Stimulated activated naive CD4-positive, alpha-beta T cell (primary cell): ENCODE results near the gene PRKAG2.
A peak's percentile ranks its signal among the peaks of the same experiment; 100 is the strongest.
"Not testable (repeated sequence)": the region's sequence is repeated elsewhere in the genome, so short reads cannot be mapped to it uniquely, and the experiment has no call there.

Source experiments
- DNase-seq, 6 experiments: peaks; one replicate each; lab custom pipeline; 2025; lab: John Stamatoyannopoulos, UW

The PRKAG2 gene

GRCh38 chr7:151764056-151764920 is 112.6 kb downstream of the PRKAG2 start:
- no peak for DNase-seq

- DNase-seq: no peak
Observed at GRCh38 chr7:151763420-151763984, 113.4 kb downstream of the PRKAG2 start.

- no peak for DNase-seq
Observed at GRCh38 chr7:151762583-151763245, 114.2 kb downstream of the PRKAG2 start.

DNA sequence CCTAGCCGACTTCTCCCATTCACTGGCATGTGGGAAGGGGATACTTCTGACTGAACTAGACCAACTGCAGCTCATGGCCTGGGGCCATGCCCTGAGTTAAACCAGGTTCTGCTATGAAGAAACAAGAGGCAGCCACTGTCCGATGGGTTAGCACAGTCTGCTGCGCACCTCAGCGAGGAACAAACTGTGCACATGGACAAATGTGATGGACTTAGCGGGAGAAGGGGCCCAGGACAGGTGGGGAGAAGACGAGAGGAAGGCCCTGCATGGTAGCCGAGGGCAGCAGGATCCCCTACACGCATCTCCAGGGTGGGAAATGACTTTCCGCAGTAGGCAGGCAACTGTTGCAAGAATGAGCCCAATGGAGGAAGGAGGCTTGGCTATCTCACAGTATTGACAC is 115.0 kb downstream of the PRKAG2 start:
- DNase-seq: no peak

GRCh38 chr7:151761231-151761630 is 115.7 kb downstream of the PRKAG2 start:
- no peak for DNase-seq

GRCh38 chr7:151759591-151760042 is 117.3 kb downstream of the PRKAG2 start:
- peak in 5 of 6 experiments; percentile 32 to 61 (median 46) for DNase-seq

GRCh38 chr7:151758622-151759540 is 118.0 kb downstream of the PRKAG2 start:
- no peak for DNase-seq

DNA sequence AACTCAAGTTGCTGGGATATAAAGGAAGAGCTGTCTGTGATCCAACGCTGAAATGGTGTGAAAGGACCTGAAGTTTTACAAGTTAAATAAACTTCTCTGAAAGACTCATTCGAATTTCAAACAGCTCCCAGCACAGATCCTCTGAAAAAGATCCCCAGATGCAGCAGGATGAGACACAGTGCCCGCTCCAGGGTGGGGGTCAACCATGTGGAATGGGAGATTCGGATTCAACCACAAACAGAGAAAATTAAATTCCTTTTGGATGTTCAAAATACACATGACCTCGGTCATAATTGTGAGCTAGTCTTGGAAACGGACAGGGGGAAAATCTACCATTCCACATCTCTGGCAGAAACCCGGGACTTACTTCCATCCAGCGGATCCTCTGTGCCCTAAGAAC is 119.6 kb downstream of the PRKAG2 start:
- no peak for DNase-seq

DNA sequence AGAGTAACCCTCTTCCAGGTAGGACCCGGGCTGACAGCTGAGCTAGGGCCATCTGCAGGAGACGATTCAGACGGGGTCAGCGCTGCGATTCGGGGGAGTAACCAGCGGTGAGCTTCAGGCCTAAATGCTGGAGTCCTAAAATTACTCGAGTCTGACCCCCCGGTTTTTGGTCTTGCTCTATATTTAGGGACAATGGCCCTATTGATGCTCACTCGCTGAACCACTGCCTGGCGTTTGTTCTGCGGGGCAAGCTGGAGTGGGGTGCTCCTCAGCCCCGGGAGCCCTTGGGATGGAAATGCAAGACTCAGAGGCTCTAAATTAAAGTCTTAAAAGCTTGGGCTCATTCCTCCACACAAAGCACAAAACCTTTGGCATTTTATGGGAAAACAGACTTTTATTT is 120.0 kb downstream of the PRKAG2 start:
- DNase-seq: no peak

DNA sequence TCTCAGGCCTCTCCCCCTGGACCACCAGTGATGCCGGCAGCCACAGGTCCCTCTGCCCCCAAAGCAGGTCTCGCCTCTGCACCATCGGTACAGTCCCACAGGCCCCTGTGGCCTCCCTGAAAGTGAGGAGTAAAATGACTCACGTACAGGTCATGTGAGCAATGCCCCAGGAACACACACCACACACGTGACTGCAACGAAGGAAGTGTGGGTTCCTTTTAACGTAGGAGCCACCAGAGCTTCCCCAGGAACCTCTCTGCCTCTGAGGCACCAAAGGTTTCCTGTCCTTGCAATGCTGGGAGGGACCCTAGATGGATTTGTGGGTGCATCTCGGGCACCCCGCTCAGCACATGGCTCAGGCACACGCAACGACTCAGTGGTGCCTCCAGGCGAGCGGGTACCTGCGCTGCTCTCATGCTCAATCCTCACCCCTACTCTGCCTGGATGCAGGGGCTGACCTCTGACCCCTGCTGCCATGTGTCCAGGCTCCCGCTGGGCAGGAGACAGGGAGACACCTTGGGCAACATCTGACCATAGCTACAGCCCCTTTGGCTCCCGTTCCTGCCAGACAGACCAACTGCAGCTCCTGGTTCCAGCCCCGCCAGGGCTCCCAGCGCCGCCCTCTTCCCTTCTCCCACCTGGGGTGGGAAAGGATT is 120.7 kb downstream of the PRKAG2 start:
- DNase-seq: peak; percentile 10 to 48 (median 36)

DNA sequence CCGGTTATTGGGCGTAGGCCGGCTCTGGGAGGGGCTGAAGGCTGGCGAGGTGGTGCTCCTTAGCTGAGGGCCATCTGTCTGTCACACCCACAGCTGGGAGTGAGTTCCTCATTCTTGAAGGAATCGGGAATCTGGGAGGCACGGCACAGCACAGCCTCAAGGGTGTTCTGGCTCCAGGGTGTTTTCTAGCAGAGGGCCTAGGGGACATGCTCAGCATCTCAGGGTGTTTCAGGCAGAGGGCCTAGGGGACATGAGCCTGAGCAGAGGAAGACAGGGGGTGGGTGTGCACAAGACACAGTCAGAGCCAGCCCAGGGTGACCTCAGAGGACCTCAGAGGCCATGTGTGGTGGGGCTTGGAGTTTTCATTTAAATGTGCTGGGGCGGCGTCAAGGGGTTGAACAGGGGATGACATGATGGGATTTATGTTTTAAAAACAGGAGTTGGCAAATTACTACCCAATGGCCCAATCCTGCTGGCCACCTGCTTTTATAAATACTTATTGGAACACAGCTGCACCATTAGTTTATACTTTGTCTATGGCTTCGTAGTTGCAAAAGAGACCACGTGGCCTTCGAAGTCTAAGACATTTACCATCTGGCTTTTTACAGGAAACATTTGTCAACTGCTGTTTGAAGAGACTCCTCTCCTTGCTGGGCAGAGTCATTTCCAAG is 121.6 kb downstream of the PRKAG2 start:
- no peak for DNase-seq

DNA sequence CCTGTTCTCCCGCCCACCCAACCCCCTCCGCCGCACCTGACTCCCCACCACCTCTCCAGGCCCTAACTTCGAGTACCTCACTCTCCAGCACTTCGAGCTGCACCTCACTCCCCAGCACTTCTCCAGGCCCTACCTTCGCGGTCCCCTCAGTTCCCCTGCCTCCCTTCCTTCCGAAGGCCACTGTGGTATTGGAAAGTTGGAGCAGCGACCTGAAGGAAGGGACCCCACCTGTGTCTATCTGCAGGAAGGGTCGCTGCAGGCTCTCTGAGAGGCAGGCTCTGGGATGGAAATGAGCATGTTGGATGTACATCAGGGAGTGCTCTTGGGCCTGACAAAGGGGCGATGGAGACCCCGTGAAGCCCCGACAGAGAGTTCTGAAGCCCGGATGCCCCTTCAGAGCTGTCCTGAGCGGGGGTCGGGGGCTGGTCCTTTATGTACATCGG is 122.2 kb downstream of the PRKAG2 start:
- no peak for DNase-seq

DNA sequence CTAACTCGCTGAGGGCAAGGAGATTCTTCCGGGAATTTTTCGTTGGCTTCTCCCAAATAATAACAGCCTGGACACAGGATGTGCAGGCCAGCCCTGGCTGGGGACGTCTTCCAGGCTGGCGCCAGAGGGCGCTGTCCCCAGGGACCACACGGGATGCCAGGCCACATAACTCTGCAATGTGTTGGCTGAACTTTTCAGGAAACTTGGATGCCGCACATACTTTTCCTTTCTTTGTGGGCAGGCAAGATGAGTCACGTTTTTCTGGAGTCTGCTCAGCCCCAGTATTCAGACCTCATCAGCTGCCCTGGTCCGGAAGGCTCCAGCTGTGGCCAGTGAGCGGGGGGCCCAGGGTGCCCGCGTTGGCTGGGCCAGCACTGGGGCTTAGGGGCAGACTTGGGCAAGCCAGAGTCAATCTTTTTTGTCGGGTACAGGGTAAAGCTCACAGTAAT is 122.7 kb downstream of the PRKAG2 start:
- DNase-seq: no peak

DNA sequence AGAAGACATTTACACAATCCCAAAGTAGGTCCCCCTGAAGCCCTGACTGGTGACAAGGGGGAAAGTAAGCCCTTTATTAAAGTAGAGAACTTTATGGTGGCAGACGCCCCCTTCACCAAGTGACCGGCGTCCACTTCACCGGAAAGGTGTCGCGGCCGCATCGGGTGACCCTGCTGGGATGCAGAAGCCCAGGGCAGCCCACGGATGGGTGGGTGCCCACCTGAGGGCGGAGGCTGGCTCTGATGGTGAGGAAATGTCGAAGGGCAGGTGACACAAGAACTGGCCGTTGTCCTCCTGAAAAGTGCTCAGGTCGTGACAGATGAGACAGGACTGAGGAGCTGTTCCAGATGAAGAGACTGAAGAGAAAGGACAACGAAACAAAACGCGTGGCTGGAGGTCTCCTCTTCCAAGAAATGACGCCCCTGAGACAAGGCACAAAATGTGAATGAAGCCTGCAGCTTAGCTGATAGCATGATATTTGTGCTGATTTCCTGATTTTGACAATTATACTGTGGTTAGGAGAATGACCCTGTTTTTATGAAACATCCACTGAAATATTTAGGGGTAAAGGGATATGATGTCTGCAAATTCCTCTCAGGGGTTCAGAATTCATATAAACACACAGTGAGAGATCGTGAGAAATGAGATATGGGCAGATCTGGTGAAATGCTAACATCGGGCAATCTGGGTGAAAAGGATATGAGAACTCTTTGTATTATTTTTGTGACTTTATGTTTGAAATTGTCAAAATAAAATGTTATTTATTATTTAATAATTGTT is 123.9 kb downstream of the PRKAG2 start:
- no peak for DNase-seq

- DNase-seq: no peak
Observed at GRCh38 chr7:151752037-151752436, 124.9 kb downstream of the PRKAG2 start.

GRCh38 chr7:151748733-151749132 is 128.2 kb downstream of the PRKAG2 start:
- DNase-seq: no peak

DNA sequence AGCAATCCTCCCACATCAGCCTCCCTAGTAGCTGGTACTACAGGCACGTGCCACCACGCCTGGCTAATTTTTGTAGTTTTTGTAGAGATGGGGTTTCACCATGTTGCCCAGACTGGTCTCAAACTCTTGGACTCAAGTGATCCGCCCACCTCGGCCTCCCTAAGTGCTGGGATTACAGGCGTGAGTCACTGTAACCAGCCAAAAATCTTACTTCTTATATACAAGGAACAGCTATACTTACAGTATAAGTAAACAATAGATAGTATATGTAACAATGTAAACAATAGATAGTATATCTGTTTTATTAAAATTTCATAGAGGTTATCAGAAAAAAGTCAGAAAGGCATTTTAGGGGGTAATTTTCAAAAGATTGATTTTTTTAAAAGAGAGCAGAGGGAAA is 128.9 kb downstream of the PRKAG2 start:
- not testable (repeated sequence) for DNase-seq

GRCh38 chr7:151745706-151746105 is 131.2 kb downstream of the PRKAG2 start:
- DNase-seq: no peak
